Ishikawa (cell line): ENCODE measurements around the gene TRAPPC14.

Experiments used
- CEBPB ChIP-seq: IDR thresholded peaks from 2 replicates; pipeline ENCODE4 v1.6.1; 2012
- CREB1 ChIP-seq: IDR thresholded peaks from 2 replicates; pipeline ENCODE4 v1.6.1; 2012; ENCODE audit warnings: low read depth
- EP300 ChIP-seq: IDR thresholded peaks from 2 replicates; pipeline ENCODE4 v1.6.1; 2012; ENCODE audit warnings: borderline replicate concordance
- FOXM1 ChIP-seq: IDR thresholded peaks from 2 replicates; pipeline ENCODE4 v1.6.1; 2012; ENCODE audit warnings: low read depth, borderline replicate concordance
- NFIC ChIP-seq: IDR thresholded peaks from 2 replicates; pipeline ENCODE4 v1.6.1; 2012
- TAF1 ChIP-seq: IDR thresholded peaks from 2 replicates; pipeline ENCODE4 v1.6.1; 2012; ENCODE audit warnings: low read depth, mild to moderate bottlenecking
- YY1 ChIP-seq: IDR thresholded peaks from 2 replicates; pipeline ENCODE4 v1.6.1; 2012; ENCODE audit warnings: low read depth
- TF ChIP-seq, protein P1 (sequence below): IDR thresholded peaks from 2 replicates; pipeline ENCODE4 v1.6.1; 2012; ENCODE audit warnings: low read depth, mild to moderate bottlenecking
- TF ChIP-seq, protein P2 (sequence below): IDR thresholded peaks from 2 replicates; pipeline ENCODE4 v1.6.1; 2012

DNA sequence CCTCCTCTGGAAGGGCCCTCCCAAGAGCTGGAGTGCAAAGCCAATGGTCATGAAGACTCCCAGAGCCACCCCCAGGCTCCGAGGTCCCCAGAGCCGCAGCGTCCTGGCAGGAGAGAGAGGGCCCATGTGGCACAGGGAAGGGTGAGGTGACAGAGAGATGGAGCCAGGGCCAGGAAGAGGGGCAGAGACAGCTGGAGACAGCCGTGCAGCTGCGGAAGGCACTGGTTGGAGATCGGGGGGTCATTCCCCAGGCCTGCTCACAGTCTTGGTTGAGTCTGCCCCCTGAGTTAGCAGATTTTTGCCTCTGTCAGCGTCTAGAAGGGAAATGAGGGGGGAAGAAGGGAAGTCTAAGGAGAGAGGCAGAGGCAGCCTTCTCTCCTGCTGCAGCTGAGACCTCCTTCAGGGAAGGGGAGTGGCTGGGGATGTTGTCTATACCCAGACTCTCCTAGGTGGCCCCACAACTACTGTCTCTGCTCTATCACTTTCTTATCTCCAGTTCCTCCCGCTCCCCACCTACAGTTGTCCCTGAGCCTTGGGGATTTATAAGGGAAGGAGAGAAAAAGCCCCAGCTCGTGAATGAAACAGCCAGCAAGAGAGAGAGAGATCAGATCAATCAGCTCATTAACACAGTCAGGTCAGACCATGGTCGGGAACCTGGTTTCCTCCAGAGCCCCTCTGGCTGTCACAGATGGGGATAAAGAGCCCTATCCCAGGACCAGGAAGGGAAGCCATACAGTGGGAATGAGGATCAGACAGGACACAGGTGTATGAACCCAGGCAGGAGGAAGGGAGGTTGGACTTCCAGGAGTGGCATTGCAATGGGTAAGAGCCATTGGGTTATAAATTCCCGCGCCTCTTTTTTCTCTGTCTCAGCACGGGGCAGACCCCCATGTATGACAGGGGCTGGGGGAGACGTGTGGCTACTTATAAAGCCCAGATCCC lies 8.7 kb upstream of the TRAPPC14 start:
- no peak for TF ChIP-seq YY1
- TF ChIP-seq EP300 = no peak
- no peak for TF ChIP-seq NFIC
- TF ChIP-seq TAF1 = no peak
- no peak for TF ChIP-seq CREB1
- TF ChIP-seq CEBPB = no peak
- TF ChIP-seq, protein P1, sequence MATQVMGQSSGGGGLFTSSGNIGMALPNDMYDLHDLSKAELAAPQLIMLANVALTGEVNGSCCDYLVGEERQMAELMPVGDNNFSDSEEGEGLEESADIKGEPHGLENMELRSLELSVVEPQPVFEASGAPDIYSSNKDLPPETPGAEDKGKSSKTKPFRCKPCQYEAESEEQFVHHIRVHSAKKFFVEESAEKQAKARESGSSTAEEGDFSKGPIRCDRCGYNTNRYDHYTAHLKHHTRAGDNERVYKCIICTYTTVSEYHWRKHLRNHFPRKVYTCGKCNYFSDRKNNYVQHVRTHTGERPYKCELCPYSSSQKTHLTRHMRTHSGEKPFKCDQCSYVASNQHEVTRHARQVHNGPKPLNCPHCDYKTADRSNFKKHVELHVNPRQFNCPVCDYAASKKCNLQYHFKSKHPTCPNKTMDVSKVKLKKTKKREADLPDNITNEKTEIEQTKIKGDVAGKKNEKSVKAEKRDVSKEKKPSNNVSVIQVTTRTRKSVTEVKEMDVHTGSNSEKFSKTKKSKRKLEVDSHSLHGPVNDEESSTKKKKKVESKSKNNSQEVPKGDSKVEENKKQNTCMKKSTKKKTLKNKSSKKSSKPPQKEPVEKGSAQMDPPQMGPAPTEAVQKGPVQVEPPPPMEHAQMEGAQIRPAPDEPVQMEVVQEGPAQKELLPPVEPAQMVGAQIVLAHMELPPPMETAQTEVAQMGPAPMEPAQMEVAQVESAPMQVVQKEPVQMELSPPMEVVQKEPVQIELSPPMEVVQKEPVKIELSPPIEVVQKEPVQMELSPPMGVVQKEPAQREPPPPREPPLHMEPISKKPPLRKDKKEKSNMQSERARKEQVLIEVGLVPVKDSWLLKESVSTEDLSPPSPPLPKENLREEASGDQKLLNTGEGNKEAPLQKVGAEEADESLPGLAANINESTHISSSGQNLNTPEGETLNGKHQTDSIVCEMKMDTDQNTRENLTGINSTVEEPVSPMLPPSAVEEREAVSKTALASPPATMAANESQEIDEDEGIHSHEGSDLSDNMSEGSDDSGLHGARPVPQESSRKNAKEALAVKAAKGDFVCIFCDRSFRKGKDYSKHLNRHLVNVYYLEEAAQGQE = no peak
- TF ChIP-seq FOXM1 = no peak
- TF ChIP-seq, protein P2, sequence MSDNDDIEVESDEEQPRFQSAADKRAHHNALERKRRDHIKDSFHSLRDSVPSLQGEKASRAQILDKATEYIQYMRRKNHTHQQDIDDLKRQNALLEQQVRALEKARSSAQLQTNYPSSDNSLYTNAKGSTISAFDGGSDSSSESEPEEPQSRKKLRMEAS = no peak
